Fibroblast of pulmonary artery (primary cell): Measurements from ENCODE around the gene SLC15A5.

Experiments used
- DNase-seq: peaks from one replicate; pipeline ENCODE4 v3.0.0-alpha.2; 2010; ENCODE audit warnings: low read depth
- H3K4me3 ChIP-seq: replicated peaks from 2 replicates; pipeline ENCODE4 v1.5.1; 2011; ENCODE audit warnings: low read depth, mild to moderate bottlenecking, control low read depth, low read length, moderate library complexity
- TF ChIP-seq, protein P1 (sequence below): IDR thresholded peaks from 2 replicates; pipeline ENCODE4 v1.5.1; 2011; ENCODE audit warnings: mild to moderate bottlenecking, control low read depth, low read length, inconsistent platforms; ENCODE audit errors: missing control alignments

Gene SLC15A5

DNA sequence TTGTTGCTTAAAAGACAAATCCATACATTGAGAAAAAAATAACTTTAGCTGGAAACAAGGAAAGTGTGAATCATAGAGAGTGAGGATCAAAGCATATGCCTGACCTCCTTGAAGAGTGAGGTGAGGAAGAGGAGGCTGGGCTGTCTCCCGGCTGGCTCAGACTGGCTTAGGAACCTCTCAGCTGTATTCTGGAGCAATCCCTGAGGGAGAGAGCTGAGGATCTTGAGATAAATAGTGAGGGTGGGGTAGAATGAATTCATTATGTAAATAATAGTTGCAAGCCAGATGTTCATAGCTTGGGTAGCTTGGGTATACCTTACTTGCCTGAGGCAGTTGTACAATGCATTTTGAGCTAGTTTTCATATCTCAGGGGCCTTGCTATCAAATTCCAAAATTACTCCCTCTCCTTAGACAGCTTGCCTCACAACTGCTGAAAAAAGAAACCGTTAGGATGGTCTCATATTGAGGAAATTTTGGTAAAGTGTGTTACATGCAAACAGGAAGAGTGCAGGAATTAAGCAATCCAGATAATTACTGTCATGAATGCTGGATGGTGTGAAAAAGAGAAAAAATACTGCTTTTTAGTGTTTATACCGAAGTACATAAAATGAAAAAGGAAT lies 30.5 kb upstream of the SLC15A5 start:
- TF ChIP-seq, protein P1, sequence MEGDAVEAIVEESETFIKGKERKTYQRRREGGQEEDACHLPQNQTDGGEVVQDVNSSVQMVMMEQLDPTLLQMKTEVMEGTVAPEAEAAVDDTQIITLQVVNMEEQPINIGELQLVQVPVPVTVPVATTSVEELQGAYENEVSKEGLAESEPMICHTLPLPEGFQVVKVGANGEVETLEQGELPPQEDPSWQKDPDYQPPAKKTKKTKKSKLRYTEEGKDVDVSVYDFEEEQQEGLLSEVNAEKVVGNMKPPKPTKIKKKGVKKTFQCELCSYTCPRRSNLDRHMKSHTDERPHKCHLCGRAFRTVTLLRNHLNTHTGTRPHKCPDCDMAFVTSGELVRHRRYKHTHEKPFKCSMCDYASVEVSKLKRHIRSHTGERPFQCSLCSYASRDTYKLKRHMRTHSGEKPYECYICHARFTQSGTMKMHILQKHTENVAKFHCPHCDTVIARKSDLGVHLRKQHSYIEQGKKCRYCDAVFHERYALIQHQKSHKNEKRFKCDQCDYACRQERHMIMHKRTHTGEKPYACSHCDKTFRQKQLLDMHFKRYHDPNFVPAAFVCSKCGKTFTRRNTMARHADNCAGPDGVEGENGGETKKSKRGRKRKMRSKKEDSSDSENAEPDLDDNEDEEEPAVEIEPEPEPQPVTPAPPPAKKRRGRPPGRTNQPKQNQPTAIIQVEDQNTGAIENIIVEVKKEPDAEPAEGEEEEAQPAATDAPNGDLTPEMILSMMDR, result no peak
- DNase-seq, result no peak
- no peak overlapping the region for H3K4me3 ChIP-seq

DNA sequence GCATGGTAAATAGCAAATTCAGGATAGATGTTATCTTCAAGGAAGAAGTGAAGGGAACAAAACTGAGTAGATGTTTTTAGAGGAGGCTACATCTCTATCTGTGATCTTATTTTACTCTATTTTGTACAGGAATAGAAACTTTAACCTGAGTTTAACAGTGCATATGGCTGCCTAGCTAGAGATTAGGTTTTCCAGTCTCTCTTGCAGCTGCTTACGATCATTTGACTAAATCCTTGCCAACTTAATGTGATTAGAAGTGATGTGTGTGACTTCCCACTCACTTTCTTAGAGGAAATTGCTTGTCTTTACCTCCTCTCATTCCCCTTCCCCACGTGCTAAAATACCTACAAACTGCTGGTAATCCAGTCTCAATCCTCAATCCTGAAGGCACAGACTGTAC lies 26.5 kb upstream of the SLC15A5 start:
- TF ChIP-seq, protein P1, result no peak
- H3K4me3 ChIP-seq, result no peak overlapping the region
- DNase-seq, result no peak

DNA sequence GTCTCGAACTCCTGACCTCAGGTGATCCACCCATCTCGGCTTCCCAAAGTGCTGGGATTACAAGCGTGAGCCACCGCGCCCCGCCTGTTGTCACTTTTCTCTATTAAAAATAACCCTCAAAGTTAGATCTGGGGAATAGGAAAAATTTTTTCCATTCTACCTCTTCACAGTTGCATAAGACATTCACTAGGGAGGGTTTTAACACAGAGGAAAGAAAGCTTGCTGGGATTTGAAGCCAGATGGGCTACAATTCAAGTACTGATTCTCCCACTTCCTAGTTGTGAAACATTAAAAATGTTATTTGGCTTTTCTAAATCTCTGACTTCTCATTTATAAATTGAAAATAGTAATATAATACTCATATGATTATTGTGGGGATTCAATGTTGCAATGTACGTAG lies 23.3 kb upstream of the SLC15A5 start:
- peak; percentile 61 for DNase-seq
- TF ChIP-seq, protein P1, result no peak
- no peak overlapping the region for H3K4me3 ChIP-seq

DNA sequence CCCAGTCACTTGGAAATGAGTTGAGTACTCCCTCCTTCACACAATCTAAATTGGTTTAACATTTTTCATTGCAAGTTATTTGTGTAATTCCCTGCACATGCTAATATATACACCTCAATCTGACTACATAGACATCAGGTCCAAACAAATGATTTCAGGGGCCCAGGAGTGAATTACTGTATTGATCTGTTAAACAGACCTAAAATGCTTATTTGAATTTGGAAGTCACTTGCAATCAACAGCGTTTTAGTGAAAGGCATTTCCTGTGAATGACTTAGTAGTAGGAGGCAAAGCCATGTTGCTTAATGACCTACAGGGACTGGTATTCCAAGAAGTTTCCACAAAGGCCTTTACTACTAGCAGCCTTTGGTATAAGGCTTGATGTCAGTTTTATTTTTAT lies 22.6 kb upstream of the SLC15A5 start:
- TF ChIP-seq, protein P1, result no peak
- H3K4me3 ChIP-seq, result no peak overlapping the region
- peak; percentile 67 for DNase-seq

DNA sequence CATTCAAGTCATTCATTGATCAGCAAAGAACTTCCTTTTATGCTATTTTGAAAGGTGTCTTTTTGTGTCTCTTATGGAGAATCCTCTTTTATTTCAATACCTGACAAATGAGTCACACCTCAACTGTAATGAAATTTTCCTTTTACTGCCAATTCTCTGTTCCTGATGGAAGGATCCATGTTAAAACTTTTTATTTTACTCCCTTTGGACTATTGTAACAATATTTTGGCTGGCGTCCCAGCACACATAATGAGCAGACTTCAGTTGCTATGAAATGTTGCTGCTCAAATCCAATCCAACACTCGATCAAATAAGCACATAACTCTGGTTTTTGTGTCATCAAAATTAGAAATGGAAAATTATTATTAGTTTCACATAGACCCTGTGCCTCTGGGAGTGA lies 21.9 kb upstream of the SLC15A5 start:
- TF ChIP-seq, protein P1, result no peak
- peak; percentile 38 for DNase-seq
- H3K4me3 ChIP-seq, result no peak overlapping the region

DNA sequence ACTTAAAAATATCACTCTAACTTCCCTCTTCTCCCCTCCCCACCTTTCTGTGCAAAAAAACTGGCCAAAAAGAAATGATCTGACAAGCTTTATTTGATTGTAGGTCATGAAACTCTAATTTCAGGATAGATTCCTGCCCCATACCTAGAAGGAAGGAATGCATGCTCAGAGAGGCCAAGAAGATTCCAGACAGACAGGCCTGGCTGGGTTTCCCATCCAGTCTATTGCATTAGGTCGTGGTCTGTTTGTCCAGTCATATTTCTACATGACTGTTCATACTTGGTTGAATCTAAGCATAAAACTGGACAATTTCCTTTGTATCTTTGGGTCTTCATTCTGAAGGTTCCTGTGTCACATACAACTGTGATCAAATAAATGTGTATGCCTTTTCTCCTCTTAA lies 20.0 kb upstream of the SLC15A5 start:
- DNase-seq, result no peak
- TF ChIP-seq, protein P1, result no peak

DNA sequence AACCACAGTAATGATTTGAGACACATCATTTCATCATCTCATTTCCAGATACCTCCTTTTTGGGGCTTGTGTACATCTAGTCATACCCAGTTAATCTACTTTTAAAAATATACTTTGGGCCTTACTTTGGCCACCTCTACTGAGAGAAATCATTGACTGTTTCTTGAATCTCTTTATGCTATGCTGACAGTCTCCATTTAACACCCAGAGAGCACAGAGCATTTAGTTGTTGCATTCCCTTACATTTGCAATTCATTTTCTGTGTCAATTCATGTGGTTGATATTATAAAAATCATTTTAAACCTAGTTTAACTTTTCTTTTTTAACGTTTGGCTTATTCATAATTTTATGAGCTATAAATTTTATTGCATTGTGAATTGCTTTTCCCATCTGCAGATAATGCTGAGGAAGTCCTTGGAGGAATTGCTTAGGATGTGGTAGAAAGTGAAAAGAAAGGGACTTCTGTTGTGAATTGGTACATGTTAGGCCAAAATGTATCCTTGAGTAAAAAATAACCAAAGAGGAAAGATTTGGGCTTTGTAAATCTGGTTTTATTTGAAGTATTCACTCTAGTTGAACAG lies 17.0 kb upstream of the SLC15A5 start:
- no peak overlapping the region for H3K4me3 ChIP-seq
- no peak for DNase-seq
- TF ChIP-seq, protein P1, result no peak

More for the DNA sequence above, 20.0 kb upstream of the SLC15A5 start:
- no peak overlapping the region for H3K4me3 ChIP-seq
